GM21367 (cell line): ENCODE measurements around the gene FBLN1.
"Not testable (repeated sequence)": the region's sequence is repeated elsewhere in the genome, so short reads cannot be mapped to it uniquely, and the experiment has no call there.

ENCODE experiments used
- ATAC-seq: cut with Tn5 transposase; IDR thresholded peaks from one replicate; pipeline ENCODE4 v1.9.1; 2021; ENCODE audit not compliant: unreplicated experiment

The FBLN1 gene

GRCh38 chr22:45547016-45547345 lies 44.3 kb downstream of the FBLN1 start:
- no peak for ATAC-seq

GRCh38 chr22:45547731-45548130 lies 45.0 kb downstream of the FBLN1 start:
- ATAC-seq = no peak

GRCh38 chr22:45548247-45548840 lies 45.7 kb downstream of the FBLN1 start:
- no peak for ATAC-seq

GRCh38 chr22:45548991-45549761 lies 46.5 kb downstream of the FBLN1 start:
- ATAC-seq = no peak

- no peak for ATAC-seq
Measured at GRCh38 chr22:45549762-45550378, 47.2 kb downstream of the FBLN1 start.

GRCh38 chr22:45550416-45550815 lies 47.7 kb downstream of the FBLN1 start:
- ATAC-seq = no peak

GRCh38 chr22:45550891-45551290 lies 48.2 kb downstream of the FBLN1 start:
- no peak for ATAC-seq

GRCh38 chr22:45551310-45552016 lies 48.8 kb downstream of the FBLN1 start:
- ATAC-seq = no peak

GRCh38 chr22:45552017-45552411 lies 49.3 kb downstream of the FBLN1 start:
- ATAC-seq = no peak

GRCh38 chr22:45552580-45553350 lies 50.1 kb downstream of the FBLN1 start:
- ATAC-seq = no peak

- no peak for ATAC-seq
Measured at GRCh38 chr22:45553351-45554039, 50.8 kb downstream of the FBLN1 start.

GRCh38 chr22:45554040-45554406 lies 51.3 kb downstream of the FBLN1 start:
- no peak for ATAC-seq

GRCh38 chr22:45554861-45555260 lies 52.2 kb downstream of the FBLN1 start:
- ATAC-seq = no peak

GRCh38 chr22:45557926-45558325 lies 55.2 kb downstream of the FBLN1 start:
- not testable (repeated sequence) for ATAC-seq

- not testable (repeated sequence) for ATAC-seq
Measured at GRCh38 chr22:45560092-45560491, 57.4 kb downstream of the FBLN1 start.

- ATAC-seq = not testable (repeated sequence)
Measured at GRCh38 chr22:45560761-45561160, 58.1 kb downstream of the FBLN1 start.

- no peak for ATAC-seq
Measured at GRCh38 chr22:45562102-45562501, 59.4 kb downstream of the FBLN1 start.

- no peak for ATAC-seq
Measured at GRCh38 chr22:45562537-45563361, 60.1 kb downstream of the FBLN1 start.

GRCh38 chr22:45563362-45564040 lies 60.8 kb downstream of the FBLN1 start:
- no peak for ATAC-seq
